GM19455 (cell line): ENCODE measurements around the gene ARHGAP21.

ENCODE experiments used
- ATAC-seq: cut with Tn5 transposase; IDR thresholded peaks from one replicate; pipeline ENCODE4 v1.9.1; 2021; ENCODE audit not compliant: unreplicated experiment

Gene ARHGAP21

DNA sequence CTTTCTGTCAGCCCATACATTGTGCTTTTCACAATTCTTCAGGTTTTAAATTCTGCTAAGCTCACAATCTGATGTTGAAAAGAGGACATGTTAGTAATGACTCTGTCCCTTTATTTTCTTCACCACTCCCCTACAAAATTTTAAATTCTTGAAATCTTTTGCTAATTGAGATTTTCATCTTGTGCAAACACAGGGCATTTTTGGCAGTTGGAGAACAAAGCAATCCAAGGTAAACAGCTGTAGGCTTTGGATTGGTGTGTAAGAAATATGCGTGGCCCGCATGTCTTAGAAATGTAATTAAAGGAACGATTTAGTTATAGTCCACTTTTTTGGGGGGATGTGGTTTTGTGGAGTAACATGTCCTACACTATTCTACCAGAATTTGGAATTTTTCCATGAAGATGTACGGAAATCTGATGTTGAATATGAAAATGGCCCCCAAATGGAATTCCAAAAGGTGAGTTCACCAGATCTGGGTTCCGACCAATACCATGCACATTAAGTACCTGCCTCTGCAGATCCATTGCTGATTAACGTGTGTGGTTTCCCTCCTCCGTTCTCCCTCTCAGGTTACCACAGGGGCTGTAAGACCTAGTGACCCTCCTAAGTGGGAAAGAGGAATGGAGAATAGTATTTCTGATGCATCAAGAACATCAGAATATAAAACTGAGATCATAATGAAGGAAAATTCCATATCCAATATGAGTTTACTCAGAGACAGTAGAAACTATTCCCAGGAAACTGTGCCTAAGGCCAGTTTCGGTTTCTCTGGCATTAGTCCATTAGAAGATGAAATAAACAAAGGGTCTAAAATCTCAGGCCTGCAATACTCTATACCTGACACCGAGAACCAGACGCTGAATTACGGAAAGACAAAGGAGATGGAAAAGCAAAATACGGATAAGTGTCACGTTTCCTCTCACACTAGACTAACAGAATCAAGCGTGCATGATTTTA lies 181.1 kb downstream of the ARHGAP21 start:
- ATAC-seq: no peak

DNA sequence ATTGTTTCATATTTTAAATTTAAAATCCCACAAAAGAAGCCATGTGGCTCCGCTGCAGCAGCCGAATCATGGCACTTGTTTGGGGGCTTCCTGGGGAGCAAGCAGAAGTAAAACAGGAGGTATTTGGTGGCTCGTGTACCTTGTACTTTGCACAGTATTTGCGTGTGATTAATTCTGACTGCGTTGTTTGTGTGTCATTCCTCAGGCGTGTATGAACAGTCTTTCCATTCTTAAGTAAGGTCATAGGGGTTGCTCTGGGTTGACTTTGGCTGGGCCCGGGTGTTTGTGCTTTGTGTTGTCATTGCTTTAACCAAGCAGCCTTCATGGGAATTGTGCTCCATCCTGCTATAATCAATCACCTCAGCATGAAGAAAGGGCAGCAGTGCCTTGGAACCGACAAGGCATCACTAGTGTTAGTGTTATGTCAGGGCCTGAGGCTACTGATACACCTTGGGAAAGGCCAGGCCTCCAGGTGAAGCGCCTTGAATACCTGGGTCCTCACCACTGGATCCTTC lies 182.4 kb downstream of the ARHGAP21 start:
- no peak for ATAC-seq

DNA sequence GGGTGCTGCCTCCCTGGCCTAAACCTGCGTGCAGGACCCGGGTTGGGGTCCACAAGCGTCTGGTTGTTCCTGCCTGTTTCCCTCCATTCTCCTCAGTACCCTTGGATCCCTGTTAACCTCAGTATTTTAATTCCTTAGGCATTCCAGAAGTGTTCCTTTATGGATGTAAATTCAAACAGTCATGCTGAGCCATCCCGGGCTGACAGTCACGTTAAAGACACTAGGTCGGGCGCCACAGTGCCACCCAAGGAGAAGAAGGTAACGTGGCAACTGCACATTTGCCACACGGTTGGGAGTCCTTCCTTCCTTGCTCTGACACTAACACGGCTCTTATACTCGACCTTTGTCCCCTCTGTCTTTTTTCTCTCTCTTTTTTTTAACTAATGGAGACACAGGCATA lies 187.1 kb downstream of the ARHGAP21 start:
- no peak for ATAC-seq

DNA sequence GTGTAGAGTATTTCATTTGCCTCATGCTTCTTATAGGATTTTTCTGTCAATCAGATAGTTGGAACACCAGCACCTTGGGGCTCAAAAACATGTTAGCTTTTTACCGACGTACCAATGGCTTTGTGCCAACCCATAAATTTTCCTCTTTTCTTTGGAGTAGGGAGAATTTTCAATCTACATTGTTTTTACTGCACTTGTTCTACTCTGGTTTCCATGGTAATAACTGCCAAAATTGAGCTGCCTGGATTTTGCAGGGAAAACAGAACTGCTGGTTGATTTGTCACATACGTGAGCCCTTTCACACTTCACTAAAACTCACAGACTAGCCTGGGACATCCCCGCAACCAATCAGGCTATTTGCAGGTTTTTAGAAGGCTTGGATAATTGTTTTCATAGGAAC lies 189.7 kb downstream of the ARHGAP21 start:
- ATAC-seq: no peak
